ENCODE results near the gene STK26. TPM values are rescaled to one million over a fixed set of nuclear protein-coding genes. Genes with fewer than 3 reads are reported as not detected.
"Not testable (repeated sequence)": the region's sequence is repeated elsewhere in the genome, so short reads cannot be mapped to it uniquely, and the experiment has no call there.

The STK26 gene
- total and polyA plus RNA-seq, 2 experiments from 2014 or later, result 65.2 to 110 TPM

- not testable (repeated sequence) for H3K4me2 ChIP-seq; H3K4me3 ChIP-seq; H3K27me3 Mint-ChIP-seq (ENCODE audit: insufficient read depth, low read depth, poor library complexity); H3K36me3 Mint-ChIP-seq (ENCODE audit: low read depth); H3K4me1 ChIP-seq (ENCODE audit: insufficient read depth); H3K36me3 ChIP-seq (ENCODE audit: insufficient read depth); H3K9me3 Mint-ChIP-seq; ATAC-seq; H3K4me3 Mint-ChIP-seq; H3K27ac ChIP-seq (ENCODE audit: low read depth); H3K4me1 Mint-ChIP-seq; H3K27me3 ChIP-seq (ENCODE audit: insufficient read depth); DNase-seq (ENCODE audit: low spot score); H2AFZ ChIP-seq; H3K9me2 ChIP-seq (ENCODE audit: insufficient read depth); H3K27ac Mint-ChIP-seq; H4K20me1 ChIP-seq (replicated peaks; ENCODE audit: insufficient read depth); H3F3A ChIP-seq (replicated peaks; ENCODE audit: low read depth)
- peaks cover 85% of the 10 kb centered on the region for H3K79me2 ChIP-seq (replicated peaks; ENCODE audit: insufficient read depth)
These were observed 28.7 kb downstream of the STK26 start for GRCh38 chrX:132051778-132052177.

GRCh38 chrX:132058050-132058449, 34.9 kb downstream of the STK26 start:
- H3K27ac Mint-ChIP-seq, result no peak overlapping the region
- H3F3A ChIP-seq (replicated peaks; ENCODE audit: low read depth), result no peaks in the 10 kb centered on the region
- no peaks in the 10 kb centered on the region for H3K4me1 ChIP-seq (ENCODE audit: insufficient read depth)
- H3K4me1 Mint-ChIP-seq, result no peaks in the 10 kb centered on the region; the same call in 2 of the 3 replicates
- no peak overlapping the region for H3K27ac ChIP-seq (ENCODE audit: low read depth)
- H3K4me2 ChIP-seq, result no peak overlapping the region
- no peaks in the 10 kb centered on the region for H3K36me3 ChIP-seq (ENCODE audit: insufficient read depth)
- no peaks in the 10 kb centered on the region for H3K9me2 ChIP-seq (ENCODE audit: insufficient read depth)
- ATAC-seq, result no peak
- no peak for DNase-seq (ENCODE audit: low spot score)
- no peaks in the 10 kb centered on the region for H3K9me3 Mint-ChIP-seq
- H3K27me3 Mint-ChIP-seq (ENCODE audit: insufficient read depth, low read depth, poor library complexity), result no peaks in the 10 kb centered on the region
- no peaks in the 10 kb centered on the region for H3K27me3 ChIP-seq (ENCODE audit: insufficient read depth)
- H2AFZ ChIP-seq, result no peak overlapping the region
- peaks cover 30% of the 10 kb centered on the region for H3K79me2 ChIP-seq (replicated peaks; ENCODE audit: insufficient read depth)
- H4K20me1 ChIP-seq (replicated peaks; ENCODE audit: insufficient read depth), result no peaks in the 10 kb centered on the region; the same call in 1 of the 2 replicates
- no peak overlapping the region for H3K4me3 ChIP-seq
- TF ChIP-seq JUNB (IDR thresholded peaks at IDR 0.05; ENCODE audit: unreplicated experiment) (no peak), POLR2AphosphoS5 (IDR thresholded peaks at IDR 0.05; ENCODE audit: low read depth) (no peak), ZNF331 (CRISPR knock-in tag; IDR thresholded peaks at IDR 0.05; ENCODE audit: low read depth) (no peak), ZNF114 (CRISPR knock-in tag; IDR thresholded peaks at IDR 0.05) (no peak)
- H3K4me3 Mint-ChIP-seq, result no peak overlapping the region
- H3K36me3 Mint-ChIP-seq (ENCODE audit: low read depth), result no peaks in the 10 kb centered on the region; the same call in 1 of the 3 replicates

DNA sequence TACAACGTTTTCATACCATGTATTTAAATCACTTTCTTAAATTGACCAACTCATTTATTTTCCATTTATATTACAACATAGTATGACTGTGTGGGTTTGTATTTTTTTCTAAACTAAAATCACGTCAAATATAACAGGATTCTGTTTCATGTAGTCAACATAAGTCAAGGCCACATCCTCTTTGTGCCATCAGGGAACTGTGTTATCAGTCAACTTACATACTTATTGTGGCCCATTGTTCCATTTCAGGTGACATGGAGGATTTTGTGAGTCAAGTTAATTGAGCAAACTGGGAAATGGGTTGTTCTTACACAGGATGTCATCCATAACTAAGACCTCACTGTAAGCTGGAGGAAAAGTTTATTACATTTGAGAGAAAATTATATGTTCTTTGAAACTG, 35.9 kb downstream of the STK26 start:
- DNase-seq (ENCODE audit: low spot score) (no peak), ATAC-seq (no peak)
- no peaks in the 10 kb centered on the region for H3K36me3 ChIP-seq (ENCODE audit: insufficient read depth)
- H3K4me3 ChIP-seq, result no peak overlapping the region
- no peak overlapping the region for H3K4me2 ChIP-seq
- no peaks in the 10 kb centered on the region; the same call in 1 of the 2 replicates for H4K20me1 ChIP-seq (replicated peaks; ENCODE audit: insufficient read depth)
- peaks cover 22% of the 10 kb centered on the region for H3K79me2 ChIP-seq (replicated peaks; ENCODE audit: insufficient read depth)
- Mint-ChIP-seq H3K4me3 (no peak overlapping the region), H3K4me1 (no peaks in the 10 kb centered on the region; the same call in 2 of the 3 replicates), H3K9me3 (no peaks in the 10 kb centered on the region), H3K27me3 (ENCODE audit: insufficient read depth, low read depth, poor library complexity) (no peaks in the 10 kb centered on the region), H3K36me3 (ENCODE audit: low read depth) (no peaks in the 10 kb centered on the region; the same call in 1 of the 3 replicates), H3K27ac (no peak overlapping the region)
- no peak for TF ChIP-seq CREB1 (CRISPR knock-in tag; IDR thresholded peaks at IDR 0.05; ENCODE audit: low read depth)
- TF ChIP-seq NANOG (IDR thresholded peaks at IDR 0.05; ENCODE audit: borderline replicate concordance), result no peak
- no peak for TF ChIP-seq ZNF462 (CRISPR knock-in tag; IDR thresholded peaks at IDR 0.05)
- no peak for TF ChIP-seq EZH2 (IDR thresholded peaks at IDR 0.05; ENCODE audit: low read depth, unreplicated experiment)
- TF ChIP-seq POLR2AphosphoS5 (IDR thresholded peaks at IDR 0.05; ENCODE audit: low read depth), result no peak
- TF ChIP-seq, protein P1, sequence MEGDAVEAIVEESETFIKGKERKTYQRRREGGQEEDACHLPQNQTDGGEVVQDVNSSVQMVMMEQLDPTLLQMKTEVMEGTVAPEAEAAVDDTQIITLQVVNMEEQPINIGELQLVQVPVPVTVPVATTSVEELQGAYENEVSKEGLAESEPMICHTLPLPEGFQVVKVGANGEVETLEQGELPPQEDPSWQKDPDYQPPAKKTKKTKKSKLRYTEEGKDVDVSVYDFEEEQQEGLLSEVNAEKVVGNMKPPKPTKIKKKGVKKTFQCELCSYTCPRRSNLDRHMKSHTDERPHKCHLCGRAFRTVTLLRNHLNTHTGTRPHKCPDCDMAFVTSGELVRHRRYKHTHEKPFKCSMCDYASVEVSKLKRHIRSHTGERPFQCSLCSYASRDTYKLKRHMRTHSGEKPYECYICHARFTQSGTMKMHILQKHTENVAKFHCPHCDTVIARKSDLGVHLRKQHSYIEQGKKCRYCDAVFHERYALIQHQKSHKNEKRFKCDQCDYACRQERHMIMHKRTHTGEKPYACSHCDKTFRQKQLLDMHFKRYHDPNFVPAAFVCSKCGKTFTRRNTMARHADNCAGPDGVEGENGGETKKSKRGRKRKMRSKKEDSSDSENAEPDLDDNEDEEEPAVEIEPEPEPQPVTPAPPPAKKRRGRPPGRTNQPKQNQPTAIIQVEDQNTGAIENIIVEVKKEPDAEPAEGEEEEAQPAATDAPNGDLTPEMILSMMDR (conservative IDR thresholded peaks at IDR 0.05; ENCODE audit: low read depth in 2 of 2), result no peak
- no peak for TF ChIP-seq ZNF114 (CRISPR knock-in tag; IDR thresholded peaks at IDR 0.05)
- H3F3A ChIP-seq (replicated peaks; ENCODE audit: low read depth), result no peaks in the 10 kb centered on the region
- H3K9me2 ChIP-seq (ENCODE audit: insufficient read depth), result no peaks in the 10 kb centered on the region
- no peak overlapping the region for H2AFZ ChIP-seq
- no peak overlapping the region for H3K27ac ChIP-seq (ENCODE audit: low read depth)
- no peaks in the 10 kb centered on the region for H3K27me3 ChIP-seq (ENCODE audit: insufficient read depth)
- H3K4me1 ChIP-seq (ENCODE audit: insufficient read depth), result no peaks in the 10 kb centered on the region

Measured in GM23338 (cell line).